ENCODE measurements around the gene FAM9A.

The FAM9A gene

GRCh38 chrX:8801041-8801599, at the start of gene FAM9A:
Gene FAM9A (minus strand): TSS chrX:8801383. CDS start chrX:8800171, 1,212 bp downstream.
- DNase-seq (ENCODE audit: low read depth): no peak

- no peak for DNase-seq (ENCODE audit: low read depth)
These were observed 49.3 kb upstream of the FAM9A start for GRCh38 chrX:8850478-8850877.

- no peak for DNase-seq (ENCODE audit: low read depth)
These were observed 48.8 kb upstream of the FAM9A start for GRCh38 chrX:8849945-8850344.

- DNase-seq (ENCODE audit: low read depth): no peak
These were observed 48.3 kb upstream of the FAM9A start for GRCh38 chrX:8849458-8849857.

- DNase-seq (ENCODE audit: low read depth): no peak
These were observed 47.7 kb upstream of the FAM9A start for GRCh38 chrX:8848911-8849310.

GRCh38 chrX:8848441-8848840, 47.3 kb upstream of the FAM9A start:
- DNase-seq (ENCODE audit: low read depth): no peak

GRCh38 chrX:8847360-8847759, 46.2 kb upstream of the FAM9A start:
- no peak for DNase-seq (ENCODE audit: low read depth)

GRCh38 chrX:8846266-8846665, 45.1 kb upstream of the FAM9A start:
- no peak for DNase-seq (ENCODE audit: low read depth)

GRCh38 chrX:8845469-8845868, 44.3 kb upstream of the FAM9A start:
- DNase-seq (ENCODE audit: low read depth): no peak

GRCh38 chrX:8845060-8845459, 43.9 kb upstream of the FAM9A start:
- DNase-seq (ENCODE audit: low read depth): no peak

- no peak for DNase-seq (ENCODE audit: low read depth)
These were observed 43.0 kb upstream of the FAM9A start for GRCh38 chrX:8844157-8844556.

- DNase-seq (ENCODE audit: low read depth): no peak
These were observed 40.7 kb upstream of the FAM9A start for GRCh38 chrX:8841911-8842310.

- DNase-seq (ENCODE audit: low read depth): no peak
These were observed 33.2 kb upstream of the FAM9A start for GRCh38 chrX:8834392-8834791.

- DNase-seq (ENCODE audit: low read depth): no peak
These were observed 31.6 kb upstream of the FAM9A start for GRCh38 chrX:8832582-8833378.

- DNase-seq (ENCODE audit: low read depth): no peak
These were observed 22.5 kb upstream of the FAM9A start for GRCh38 chrX:8823698-8824097.

GRCh38 chrX:8822002-8822401, 20.8 kb upstream of the FAM9A start:
- no peak for DNase-seq (ENCODE audit: low read depth)

- no peak for DNase-seq (ENCODE audit: low read depth)
These were observed 19.8 kb upstream of the FAM9A start for GRCh38 chrX:8820910-8821527.

GRCh38 chrX:8815460-8816065, 14.4 kb upstream of the FAM9A start:
- DNase-seq (ENCODE audit: low read depth): no peak

GRCh38 chrX:8813036-8813435, 11.9 kb upstream of the FAM9A start:
- no peak for DNase-seq (ENCODE audit: low read depth)

GRCh38 chrX:8811611-8812010, 10.4 kb upstream of the FAM9A start:
- no peak for DNase-seq (ENCODE audit: low read depth)

- no peak for DNase-seq (ENCODE audit: low read depth)
These were observed 7.5 kb upstream of the FAM9A start for GRCh38 chrX:8808661-8809060.

- DNase-seq (ENCODE audit: low read depth): no peak
These were observed 4.8 kb upstream of the FAM9A start for GRCh38 chrX:8805974-8806373.

- no peak for DNase-seq (ENCODE audit: low read depth)
These were observed 3.9 kb upstream of the FAM9A start for GRCh38 chrX:8805046-8805445.

Data from HS-27A (cell line).